HCT116 (cell line): Measurements from ENCODE around the gene PAX8. TPM values are rescaled to one million over a fixed set of nuclear protein-coding genes. Genes with fewer than 3 reads are reported as not detected.

Experiments
- ATAC-seq: fragments of 200-7000 bp; cut with Tn5 transposase; 2 replicates; pipeline ENCODE4 v1.9.1; 2020; ENCODE audit warnings: mild to moderate bottlenecking, moderate library complexity
- BruUV-seq: library from RNA; stranded (reverse); fragments of 400-500 nt; replicated peaks from 2 replicates; lab custom pipeline; 2021; lab: Mats Ljungman, UMichigan
- CTCF ChIA-PET: fragments of 300-600 bp; sonication (Branson Sonifier 250); formaldehyde crosslinking; loops from one replicate; lab custom pipeline; 2021; ENCODE audit warnings: antibody characterized with exemption; lab: Charles Lee
- POLR2A ChIA-PET: fragments of 300-600, 350-600 bp; sonication (Branson Sonifier 250); formaldehyde crosslinking; loops from one replicate; lab custom pipeline; 2021; ENCODE audit warnings: antibody characterized with exemption; lab: Charles Lee
- RAD21 ChIA-PET, 2 experiments: fragments of 300-600 bp; sonication (Branson Sonifier 250); formaldehyde crosslinking; loops; one replicate each; lab custom pipeline; 2023; ENCODE audit warnings: low total read pairs in 2 of 2; ENCODE audit not compliant: uncharacterized antibody in 2 of 2, unreplicated experiment in 2 of 2, low non-redundant PET in 1 of 2; lab: Charles Lee
- DNase-seq: peaks from one replicate; pipeline ENCODE4 v3.0.0-alpha.2; 2010; ENCODE audit warnings: low read depth, low spot score
- H2AFZ ChIP-seq: fragments of 200-600 bp; shearing (Covaris generic), sonication (generic); 2 replicates; pipeline ENCODE4 v1.6.1; 2017; ENCODE audit warnings: low read depth, mixed run types, mixed read lengths, antibody characterized with exemption, low read length; ENCODE audit not compliant: poor library complexity, severe bottlenecking
- H3K27ac ChIP-seq: 2 replicates; pipeline ENCODE4 v1.5.1; 2012; ENCODE audit warnings: low read depth, low read length
- H3K27me3 ChIP-seq: fragments of 200-600 bp; sonication (generic); 2 replicates; pipeline ENCODE4 v1.6.1; 2016; ENCODE audit warnings: mixed run types, low read length, mixed read lengths; ENCODE audit not compliant: insufficient read depth
- H3K36me3 ChIP-seq, 2 experiments: fragments of 200-500 bp in 1 of 2; fragments of 200-600 bp in 1 of 2; sonication (Bioruptor generic) in 1 of 2; sonication (generic) in 1 of 2; 2 replicates each; pipeline versions ENCODE4 v1.5.1 to v1.6.1; 2014 to 2016; ENCODE audit warnings: low read length in 2 of 2, inconsistent platforms in 1 of 2, mixed read lengths in 1 of 2, mixed run types in 1 of 2; ENCODE audit not compliant: insufficient read depth in 2 of 2, control insufficient read depth in 1 of 2
- H3K4me1 ChIP-seq, 2 experiments: fragments of 200-600 bp in 1 of 2; sonication (generic) in 1 of 2; 2 replicates each; pipeline versions ENCODE4 v1.5.1 to v1.6.1; 2012 to 2017; ENCODE audit warnings: low read length in 2 of 2, inconsistent platforms in 1 of 2, mild to moderate bottlenecking in 1 of 2, mixed read lengths in 1 of 2, mixed run types in 1 of 2, moderate library complexity in 1 of 2; ENCODE audit not compliant: insufficient read depth in 2 of 2, control insufficient read depth in 1 of 2
- H3K4me2 ChIP-seq: fragments of 200-600 bp; sonication (generic); 2 replicates; pipeline ENCODE4 v1.6.1; 2017; ENCODE audit warnings: mixed run types, low read length, mixed read lengths
- H3K4me3 ChIP-seq, 2 experiments: fragments of 200-600 bp in 1 of 2; sonication (generic) in 1 of 2; replicated peaks in 1 of 2; 2 replicates each; pipeline ENCODE4 v1.5.1; 2011 to 2016; ENCODE audit warnings: low read length in 2 of 2, control low read depth in 1 of 2, low read depth in 1 of 2, mild to moderate bottlenecking in 1 of 2, mixed read lengths in 1 of 2, mixed run types in 1 of 2
- H3K79me2 ChIP-seq: fragments of 200-600 bp; sonication (generic); 2 replicates; pipeline ENCODE4 v1.6.1; 2017; ENCODE audit warnings: mild to moderate bottlenecking, mixed run types, low read length, moderate library complexity, mixed read lengths; ENCODE audit not compliant: insufficient read depth
- H3K9ac ChIP-seq: fragments of 200-600 bp; sonication (generic); 2 replicates; pipeline ENCODE4 v1.6.1; 2016; ENCODE audit warnings: low read length, mixed read lengths
- H3K9me2 ChIP-seq: fragments of 200-600 bp; sonication (generic), shearing (Covaris generic); 2 replicates; pipeline ENCODE4 v1.6.1; 2017; ENCODE audit warnings: mixed run types, mild to moderate bottlenecking, moderate library complexity; ENCODE audit not compliant: insufficient read depth
- H3K9me3 ChIP-seq, 2 experiments: fragments of 200-500 bp in 1 of 2; fragments of 200-600 bp in 1 of 2; sonication (Bioruptor generic) in 1 of 2; sonication (generic) in 1 of 2; 2 replicates each; pipeline ENCODE4 v1.6.1; 2014 to 2017; ENCODE audit warnings: low read length in 2 of 2, mixed read lengths in 2 of 2, inconsistent platforms in 1 of 2, low read depth in 1 of 2, mild to moderate bottlenecking in 1 of 2, mixed run types in 1 of 2, moderate library complexity in 1 of 2; ENCODE audit not compliant: control insufficient read depth in 1 of 2, insufficient read depth in 1 of 2
- H4K20me1 ChIP-seq: fragments of 200-600 bp; sonication (generic), shearing (Covaris generic); 2 replicates; pipeline ENCODE4 v1.6.1; 2017; ENCODE audit warnings: mixed run types, mild to moderate bottlenecking, moderate library complexity; ENCODE audit not compliant: insufficient read depth
- CBX3 ChIP-seq: IDR thresholded peaks from 2 replicates; pipeline ENCODE4 v1.6.1; 2012; ENCODE audit warnings: low read depth
- CEBPB ChIP-seq: IDR thresholded peaks from 2 replicates; pipeline ENCODE4 v1.6.1; 2012; ENCODE audit warnings: low read depth
- EGR1 ChIP-seq: IDR thresholded peaks from 2 replicates; pipeline ENCODE4 v1.6.1; 2012; ENCODE audit warnings: low read depth
- ELF1 ChIP-seq: IDR thresholded peaks from 2 replicates; pipeline ENCODE4 v1.6.1; 2012; ENCODE audit warnings: low read depth, borderline replicate concordance
- EZH2phosphoT487 ChIP-seq: fragments of 200-600 bp; IDR thresholded peaks from 2 replicates; pipeline ENCODE4 v1.6.1; 2018; ENCODE audit warnings: antibody characterized with exemption, borderline replicate concordance
- FOSL1 ChIP-seq: IDR thresholded peaks from 2 replicates; pipeline ENCODE4 v1.6.1; 2012; ENCODE audit warnings: low read depth
- JUND ChIP-seq: IDR thresholded peaks from 2 replicates; pipeline ENCODE4 v1.6.1; 2012
- POLR2AphosphoS5 ChIP-seq: IDR thresholded peaks from 2 replicates; pipeline ENCODE4 v1.6.1; 2011; ENCODE audit warnings: mild to moderate bottlenecking, low read depth, low read length, moderate library complexity
- RAD21 ChIP-seq: IDR thresholded peaks from 2 replicates; pipeline ENCODE4 v1.6.1; 2012; ENCODE audit warnings: low read depth, mild to moderate bottlenecking
- SRF ChIP-seq: IDR thresholded peaks from 2 replicates; pipeline ENCODE4 v1.6.1; 2012; ENCODE audit warnings: low read depth
- TCF7L2 ChIP-seq: IDR thresholded peaks from 2 replicates; pipeline ENCODE4 v1.7.0; 2011; ENCODE audit warnings: borderline replicate concordance, inconsistent platforms; ENCODE audit not compliant: insufficient read depth, insufficient read length; ENCODE audit errors: extremely low read depth
- YY1 ChIP-seq: IDR thresholded peaks from 2 replicates; pipeline ENCODE4 v1.6.1; 2011; ENCODE audit warnings: low read length, low read depth, moderate library complexity, mild to moderate bottlenecking; ENCODE audit not compliant: insufficient replicate concordance; ENCODE audit errors: extremely low read depth
- intact Hi-C: fragments of 100-400 bp; cut with micrococcal nuclease; formaldehyde crosslinking; loops from 2 replicates; pipeline ENCODE4 v1.10.0; 2022
- total RNA-seq: library from RNA; stranded (reverse); gene quantifications from one replicate; pipeline ENCODE4 v1.2.1, GENCODE V29; 2021; ENCODE audit not compliant: unreplicated experiment
- TF ChIP-seq, protein P1 (sequence below): IDR thresholded peaks from 2 replicates; pipeline ENCODE4 v1.6.1; 2012
- TF ChIP-seq, protein P2 (sequence below), 3 experiments: fragments of 200-600 bp in 1 of 3; sonication (generic) in 1 of 3; IDR thresholded peaks in 2 of 3; conservative IDR thresholded peaks in 1 of 3; 2 replicates each; pipeline ENCODE4 v1.5.1; 2012 to 2017; ENCODE audit warnings: low read depth in 2 of 3, low read length in 2 of 3, antibody characterized with exemption in 1 of 3, borderline replicate concordance in 1 of 3, control low read depth in 1 of 3, mild to moderate bottlenecking in 1 of 3, mixed read lengths in 1 of 3, mixed run types in 1 of 3, moderate library complexity in 1 of 3; ENCODE audit not compliant: insufficient read depth in 1 of 3

The PAX8 gene
- total RNA-seq, 1 experiment from 2014 or later = 4.4 TPM

DNA sequence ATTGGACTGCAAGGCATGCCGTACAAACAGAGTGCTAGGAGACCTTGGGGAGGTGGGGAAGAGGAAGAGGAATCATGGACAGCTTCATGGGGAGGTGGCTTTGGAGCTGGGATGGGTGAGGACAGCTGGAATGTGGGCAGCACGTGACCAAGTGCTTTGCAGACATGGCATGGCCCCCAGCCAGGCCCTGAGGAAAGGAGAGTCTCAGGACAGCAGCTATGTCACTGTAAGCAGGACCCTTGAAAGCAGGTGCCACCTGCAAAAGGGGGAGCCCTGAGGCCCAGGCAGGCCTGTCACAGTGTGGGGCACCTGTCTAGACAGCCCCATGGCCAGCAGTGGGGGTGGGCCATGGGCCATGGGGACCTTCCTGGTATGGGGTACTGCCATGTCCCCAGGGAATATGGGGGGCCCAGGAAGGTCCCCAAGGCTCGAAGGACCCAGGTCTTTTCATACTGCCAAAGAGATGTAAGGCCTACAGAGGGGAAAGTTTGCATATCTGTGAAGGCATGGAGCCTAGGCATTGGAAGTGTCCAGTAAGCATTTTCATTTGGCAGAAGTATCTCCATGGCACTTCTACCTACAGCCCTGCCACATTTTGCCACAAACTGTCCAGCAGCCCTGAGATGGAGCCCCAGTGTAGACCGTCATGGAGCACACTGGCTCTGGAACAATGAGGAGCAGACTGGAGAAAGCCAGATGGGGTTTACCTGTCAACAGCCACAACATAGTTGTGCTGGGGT lies 9.9 kb downstream of the PAX8 start:
- Histone ChIP-seq H2AFZ (no peak overlapping the region), H3K4me1 (no peaks in the 10 kb centered on the region), H3K9me2 (no peaks in the 10 kb centered on the region), H3K36me3 (peaks cover 4 to 6% of the 10 kb centered on the region in 2 experiments; a peak in 2 of 4 replicates), H3K9ac (no peak overlapping the region), H3K9me3 (no peaks in the 10 kb centered on the region), H4K20me1 (no peaks in the 10 kb centered on the region), H3K4me3 (no peak overlapping the region), H3K27ac (no peak overlapping the region), H3K79me2 (no peaks in the 10 kb centered on the region), H3K27me3 (no peaks in the 10 kb centered on the region), H3K4me2 (no peak overlapping the region)
- ChIA-PET CTCF (no interaction called here), POLR2A (no interaction called here), RAD21 (no interaction called here)
- DNase-seq = no peak
- ATAC-seq = no peak
- intact Hi-C loops = no loop called here
- no peak for TF ChIP-seq SRF
- TF ChIP-seq, protein P1, sequence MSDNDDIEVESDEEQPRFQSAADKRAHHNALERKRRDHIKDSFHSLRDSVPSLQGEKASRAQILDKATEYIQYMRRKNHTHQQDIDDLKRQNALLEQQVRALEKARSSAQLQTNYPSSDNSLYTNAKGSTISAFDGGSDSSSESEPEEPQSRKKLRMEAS = no peak
- TF ChIP-seq FOSL1 = no peak
- TF ChIP-seq YY1 = no peak
- TF ChIP-seq, protein P2, sequence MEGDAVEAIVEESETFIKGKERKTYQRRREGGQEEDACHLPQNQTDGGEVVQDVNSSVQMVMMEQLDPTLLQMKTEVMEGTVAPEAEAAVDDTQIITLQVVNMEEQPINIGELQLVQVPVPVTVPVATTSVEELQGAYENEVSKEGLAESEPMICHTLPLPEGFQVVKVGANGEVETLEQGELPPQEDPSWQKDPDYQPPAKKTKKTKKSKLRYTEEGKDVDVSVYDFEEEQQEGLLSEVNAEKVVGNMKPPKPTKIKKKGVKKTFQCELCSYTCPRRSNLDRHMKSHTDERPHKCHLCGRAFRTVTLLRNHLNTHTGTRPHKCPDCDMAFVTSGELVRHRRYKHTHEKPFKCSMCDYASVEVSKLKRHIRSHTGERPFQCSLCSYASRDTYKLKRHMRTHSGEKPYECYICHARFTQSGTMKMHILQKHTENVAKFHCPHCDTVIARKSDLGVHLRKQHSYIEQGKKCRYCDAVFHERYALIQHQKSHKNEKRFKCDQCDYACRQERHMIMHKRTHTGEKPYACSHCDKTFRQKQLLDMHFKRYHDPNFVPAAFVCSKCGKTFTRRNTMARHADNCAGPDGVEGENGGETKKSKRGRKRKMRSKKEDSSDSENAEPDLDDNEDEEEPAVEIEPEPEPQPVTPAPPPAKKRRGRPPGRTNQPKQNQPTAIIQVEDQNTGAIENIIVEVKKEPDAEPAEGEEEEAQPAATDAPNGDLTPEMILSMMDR (IDR thresholded peaks at IDR 0.05 in 2 of 3, conservative IDR thresholded peaks at IDR 0.05 in 1 of 3; ENCODE audit: borderline replicate concordance in 1 of 3, insufficient read depth in 1 of 3, low read depth in 2 of 3, low read length in 2 of 3) = no peak
- no peak for TF ChIP-seq JUND
- no peak for TF ChIP-seq TCF7L2
- TF ChIP-seq POLR2AphosphoS5 = no peak
- no peak for TF ChIP-seq ELF1
- TF ChIP-seq CBX3 = no peak
- no peak for TF ChIP-seq CEBPB
- no peak for TF ChIP-seq RAD21
- TF ChIP-seq EZH2phosphoT487 = no peak
- no peak for TF ChIP-seq EGR1
- no TSS peak for BruUV-seq
